ENCODE measurements around the gene HS3ST4. TPM values are rescaled to one million over a fixed set of nuclear protein-coding genes. Genes with fewer than 3 reads are reported as not detected.
"Not testable (repeated sequence)": the region's sequence is repeated elsewhere in the genome, so short reads cannot be mapped to it uniquely, and the experiment has no call there.

HS3ST4 gene
- total and polyA plus RNA-seq, 2 experiments from 2014 or later, result 0.44 to 2.1 TPM

- Histone ChIP-seq H3K27ac (ENCODE audit: low read depth) (no peak overlapping the region), H3K9me2 (ENCODE audit: insufficient read depth) (no peaks in the 10 kb centered on the region), H3F3A (replicated peaks; ENCODE audit: low read depth) (no peaks in the 10 kb centered on the region), H4K20me1 (replicated peaks; ENCODE audit: insufficient read depth) (no peaks in the 10 kb centered on the region), H2AFZ (no peak overlapping the region), H3K79me2 (replicated peaks; ENCODE audit: insufficient read depth) (no peaks in the 10 kb centered on the region), H3K4me2 (no peak overlapping the region), H3K4me3 (no peak overlapping the region), H3K27me3 (ENCODE audit: insufficient read depth) (no peaks in the 10 kb centered on the region), H3K4me1 (ENCODE audit: insufficient read depth) (no peaks in the 10 kb centered on the region), H3K36me3 (ENCODE audit: insufficient read depth) (no peaks in the 10 kb centered on the region)
- Mint-ChIP-seq H3K4me3 (no peak overlapping the region), H3K27me3 (ENCODE audit: insufficient read depth, low read depth, poor library complexity) (peaks cover 2% of the 10 kb centered on the region), H3K4me1 (no peaks in the 10 kb centered on the region), H3K9me3 (peaks cover 93% of the 10 kb centered on the region), H3K36me3 (ENCODE audit: low read depth) (peaks cover 26% of the 10 kb centered on the region), H3K27ac (no peak overlapping the region)
- ATAC-seq (no peak), DNase-seq (ENCODE audit: low spot score) (no peak)
- TF ChIP-seq CTCF (conservative IDR thresholded peaks at IDR 0.05; ENCODE audit: low read depth in 2 of 2) (no peak), ZNF331 (CRISPR knock-in tag; IDR thresholded peaks at IDR 0.05; ENCODE audit: low read depth) (no peak), NANOG (IDR thresholded peaks at IDR 0.05; ENCODE audit: borderline replicate concordance) (no peak), JUNB (IDR thresholded peaks at IDR 0.05; ENCODE audit: unreplicated experiment) (no peak), EZH2 (IDR thresholded peaks at IDR 0.05; ENCODE audit: low read depth, unreplicated experiment) (no peak), POLR2AphosphoS5 (IDR thresholded peaks at IDR 0.05; ENCODE audit: low read depth) (no peak), CREB1 (CRISPR knock-in tag; IDR thresholded peaks at IDR 0.05; ENCODE audit: low read depth) (no peak)
These were observed 399.8 kb downstream of the HS3ST4 start for GRCh38 chr16:26091511-26091910.

DNA sequence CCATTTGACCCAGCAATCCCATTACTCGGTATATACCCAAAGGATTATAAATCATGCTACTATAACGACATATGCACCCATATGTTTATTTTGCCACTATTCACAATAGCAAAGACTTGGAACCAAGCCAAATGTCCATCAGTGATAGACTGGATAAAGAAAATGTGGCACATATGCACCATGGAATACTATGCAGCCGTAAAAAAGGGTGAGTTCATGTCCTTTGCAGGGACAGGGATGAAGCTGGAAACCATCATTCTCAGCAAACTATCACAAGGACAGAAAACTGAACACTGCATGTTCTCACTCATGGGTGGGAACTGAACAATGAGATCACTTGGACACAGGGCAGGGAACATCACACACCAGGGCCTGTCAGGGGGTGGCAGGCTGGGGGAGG is 406.4 kb downstream of the HS3ST4 start:
- not testable (repeated sequence) for H3K27ac Mint-ChIP-seq; H3F3A ChIP-seq (replicated peaks; ENCODE audit: low read depth); H3K4me1 Mint-ChIP-seq; H3K79me2 ChIP-seq (replicated peaks; ENCODE audit: insufficient read depth); ATAC-seq; H3K27ac ChIP-seq (ENCODE audit: low read depth); H3K4me1 ChIP-seq (ENCODE audit: insufficient read depth); H3K27me3 ChIP-seq (ENCODE audit: insufficient read depth); H2AFZ ChIP-seq; H3K9me2 ChIP-seq (ENCODE audit: insufficient read depth); H4K20me1 ChIP-seq (replicated peaks; ENCODE audit: insufficient read depth); H3K4me3 Mint-ChIP-seq; H3K4me3 ChIP-seq; H3K4me2 ChIP-seq; H3K27me3 Mint-ChIP-seq (ENCODE audit: insufficient read depth, low read depth, poor library complexity); DNase-seq (ENCODE audit: low spot score); H3K36me3 ChIP-seq (ENCODE audit: insufficient read depth)
- Mint-ChIP-seq H3K36me3 (ENCODE audit: low read depth) (peaks cover 13% of the 10 kb centered on the region), H3K9me3 (peaks cover 95% of the 10 kb centered on the region)

DNA sequence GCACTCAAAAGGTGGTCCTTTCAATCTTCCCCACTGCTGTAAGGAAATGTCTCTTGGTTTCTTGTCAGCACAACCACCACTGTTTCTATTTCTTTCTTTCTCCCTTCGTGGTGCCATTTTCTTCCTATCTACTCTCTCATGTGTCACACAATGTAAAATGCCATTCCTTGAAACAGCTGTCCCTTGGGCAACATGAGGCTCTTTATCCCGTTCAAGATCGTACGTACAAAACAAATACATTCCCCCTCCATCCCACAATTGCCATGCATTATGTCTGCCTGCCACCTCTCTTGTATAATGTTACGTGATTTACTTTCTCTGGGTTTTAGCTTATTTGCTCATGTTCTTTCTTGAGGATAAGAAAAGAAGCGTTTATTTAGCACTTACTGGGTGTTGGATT is 410.6 kb downstream of the HS3ST4 start:
- no peak overlapping the region for H3K27ac Mint-ChIP-seq
- H3K27me3 Mint-ChIP-seq (ENCODE audit: insufficient read depth, low read depth, poor library complexity), result no peaks in the 10 kb centered on the region
- H3K4me3 Mint-ChIP-seq, result no peak overlapping the region
- Histone ChIP-seq H4K20me1 (replicated peaks; ENCODE audit: insufficient read depth) (no peaks in the 10 kb centered on the region), H3F3A (replicated peaks; ENCODE audit: low read depth) (no peaks in the 10 kb centered on the region), H3K27me3 (ENCODE audit: insufficient read depth) (no peaks in the 10 kb centered on the region), H3K27ac (ENCODE audit: low read depth) (no peak overlapping the region), H3K79me2 (replicated peaks; ENCODE audit: insufficient read depth) (no peaks in the 10 kb centered on the region), H3K4me3 (no peak overlapping the region), H2AFZ (no peak overlapping the region), H3K36me3 (ENCODE audit: insufficient read depth) (no peaks in the 10 kb centered on the region), H3K4me1 (ENCODE audit: insufficient read depth) (no peaks in the 10 kb centered on the region), H3K4me2 (no peak overlapping the region), H3K9me2 (ENCODE audit: insufficient read depth) (no peaks in the 10 kb centered on the region)
- peaks cover 84% of the 10 kb centered on the region for H3K9me3 Mint-ChIP-seq
- peaks cover 15% of the 10 kb centered on the region for H3K36me3 Mint-ChIP-seq (ENCODE audit: low read depth)
- H3K4me1 Mint-ChIP-seq, result no peaks in the 10 kb centered on the region
- DNase-seq (ENCODE audit: low spot score) (no peak), ATAC-seq (no peak)
- no peak for TF ChIP-seq JUNB (IDR thresholded peaks at IDR 0.05; ENCODE audit: unreplicated experiment)
- no peak for TF ChIP-seq ZNF462 (CRISPR knock-in tag; IDR thresholded peaks at IDR 0.05)
- TF ChIP-seq ZNF331 (CRISPR knock-in tag; IDR thresholded peaks at IDR 0.05; ENCODE audit: low read depth), result no peak
- TF ChIP-seq, protein P1, sequence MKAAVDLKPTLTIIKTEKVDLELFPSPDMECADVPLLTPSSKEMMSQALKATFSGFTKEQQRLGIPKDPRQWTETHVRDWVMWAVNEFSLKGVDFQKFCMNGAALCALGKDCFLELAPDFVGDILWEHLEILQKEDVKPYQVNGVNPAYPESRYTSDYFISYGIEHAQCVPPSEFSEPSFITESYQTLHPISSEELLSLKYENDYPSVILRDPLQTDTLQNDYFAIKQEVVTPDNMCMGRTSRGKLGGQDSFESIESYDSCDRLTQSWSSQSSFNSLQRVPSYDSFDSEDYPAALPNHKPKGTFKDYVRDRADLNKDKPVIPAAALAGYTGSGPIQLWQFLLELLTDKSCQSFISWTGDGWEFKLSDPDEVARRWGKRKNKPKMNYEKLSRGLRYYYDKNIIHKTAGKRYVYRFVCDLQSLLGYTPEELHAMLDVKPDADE (IDR thresholded peaks at IDR 0.05), result no peak
- TF ChIP-seq POLR2AphosphoS5 (IDR thresholded peaks at IDR 0.05; ENCODE audit: low read depth), result no peak
